ENCODE data around the gene SURF4. TPM values are rescaled to one million over a fixed set of nuclear protein-coding genes. Genes with fewer than 3 reads are reported as not detected.
"Not testable (repeated sequence)": the region's sequence is repeated elsewhere in the genome, so short reads cannot be mapped to it uniquely, and the experiment has no call there.

Gene SURF4
- total RNA-seq, 1 donor, result 82.2 TPM

DNA sequence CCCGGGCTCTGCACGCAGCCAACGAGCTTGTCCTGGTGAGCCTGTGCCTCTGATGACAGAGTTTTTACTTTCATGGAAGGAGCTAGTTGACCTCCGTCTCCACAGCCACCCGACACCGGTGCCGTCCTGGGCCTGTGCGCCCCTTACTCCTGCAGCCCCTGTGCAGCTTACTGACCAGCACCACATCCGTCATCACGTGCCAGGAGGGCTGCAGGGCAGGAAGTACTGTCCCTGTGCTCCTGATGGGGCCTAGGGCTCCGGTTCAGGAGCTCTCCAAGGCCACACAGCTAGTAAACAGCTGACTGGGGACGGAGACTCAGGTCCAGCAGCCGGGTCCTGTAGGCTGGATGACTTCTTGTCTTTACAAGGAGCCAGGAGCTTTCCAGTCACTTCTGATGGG lies 10.5 kb upstream of the SURF4 start:
- Histone ChIP-seq H3K9me3 (ENCODE audit: low read depth, low read length) (no peaks in the 10 kb centered on the region), H3K4me3 (ENCODE audit: low read length) (no peak overlapping the region), H3K27me3 (ENCODE audit: insufficient read depth, low read length) (no peaks in the 10 kb centered on the region), H3K4me1 (ENCODE audit: insufficient read depth, low read length) (no peaks in the 10 kb centered on the region)

DNA sequence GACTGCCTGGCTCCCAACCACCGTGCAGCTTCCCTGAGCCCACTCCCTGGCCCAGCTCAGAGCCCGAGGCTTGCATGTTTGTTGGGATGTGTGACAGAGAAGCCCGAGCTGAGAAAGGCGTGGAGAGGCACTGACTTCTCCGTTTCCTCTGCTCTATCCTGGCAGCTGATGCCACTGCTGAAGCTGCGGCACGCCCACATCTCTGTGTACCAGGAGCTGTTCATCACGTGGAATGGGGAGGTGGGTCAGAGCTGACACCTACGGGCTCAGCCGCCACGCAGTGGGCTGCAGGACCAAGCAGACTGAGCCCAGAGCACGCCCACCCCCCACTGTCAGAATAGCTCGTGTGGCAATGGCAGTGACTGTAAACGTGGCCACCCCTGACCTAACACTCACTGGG lies 9.6 kb upstream of the SURF4 start:
- Histone ChIP-seq H3K27me3 (ENCODE audit: insufficient read depth, low read length) (no peaks in the 10 kb centered on the region), H3K9me3 (ENCODE audit: low read depth, low read length) (no peaks in the 10 kb centered on the region), H3K4me3 (ENCODE audit: low read length) (no peak overlapping the region), H3K4me1 (ENCODE audit: insufficient read depth, low read length) (no peaks in the 10 kb centered on the region)

DNA sequence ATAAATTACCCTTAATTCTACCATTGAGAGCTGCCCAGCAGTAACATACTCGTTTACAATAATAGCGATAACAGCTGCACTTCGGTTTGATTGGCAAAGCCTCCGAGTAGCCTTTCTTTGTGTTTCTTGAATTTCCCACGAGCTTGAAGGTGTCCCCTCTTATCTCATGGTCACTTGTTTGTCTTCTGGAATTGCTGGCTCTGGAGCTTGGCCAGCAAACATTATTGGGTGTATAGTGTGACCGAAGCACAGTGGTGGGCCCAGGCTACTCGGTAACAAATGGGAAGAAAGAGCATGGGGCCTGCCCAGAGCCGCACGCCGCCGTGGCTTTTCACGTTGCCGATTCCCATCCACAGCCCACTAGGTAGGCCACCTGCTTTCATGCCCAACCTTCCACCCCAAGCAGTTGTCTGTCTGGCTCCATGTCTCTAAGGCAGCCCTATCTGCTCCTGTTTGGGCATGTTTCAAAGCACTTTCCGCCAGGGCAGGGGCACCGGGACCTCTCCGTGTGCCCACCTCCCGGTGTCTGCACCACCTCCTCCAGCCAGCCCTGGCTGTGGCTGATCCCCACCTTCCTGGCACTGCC lies 9.0 kb upstream of the SURF4 start:
- no peaks in the 10 kb centered on the region for H3K4me1 ChIP-seq (ENCODE audit: insufficient read depth, low read length)
- no peaks in the 10 kb centered on the region for H3K9me3 ChIP-seq (ENCODE audit: low read depth, low read length)
- H3K4me3 ChIP-seq (ENCODE audit: low read length), result no peak overlapping the region
- no peaks in the 10 kb centered on the region for H3K27me3 ChIP-seq (ENCODE audit: insufficient read depth, low read length)

DNA sequence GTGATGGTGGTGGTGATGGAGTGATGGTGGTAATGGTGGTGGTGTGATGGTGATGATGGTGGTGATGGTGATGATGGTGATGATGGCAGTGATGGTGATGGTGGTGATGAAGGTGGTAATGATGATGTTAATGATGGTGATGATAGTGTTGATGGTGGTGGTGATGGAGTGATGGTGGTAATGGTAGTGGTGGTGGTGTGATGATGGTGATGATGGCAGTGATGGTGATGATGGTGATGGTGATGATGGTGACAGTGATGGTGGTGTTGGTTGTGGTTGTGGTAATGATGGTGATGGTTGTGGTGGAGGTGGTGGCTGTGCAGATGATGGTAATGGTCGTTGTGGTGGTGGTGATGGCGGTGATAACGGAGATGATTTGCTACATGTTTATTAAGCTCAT lies 7.6 kb upstream of the SURF4 start:
- Histone ChIP-seq H3K27me3 (ENCODE audit: insufficient read depth, low read length) (no peaks in the 10 kb centered on the region), H3K9me3 (ENCODE audit: low read depth, low read length) (no peaks in the 10 kb centered on the region), H3K4me3 (ENCODE audit: low read length) (no peak overlapping the region), H3K4me1 (ENCODE audit: insufficient read depth, low read length) (no peaks in the 10 kb centered on the region)

DNA sequence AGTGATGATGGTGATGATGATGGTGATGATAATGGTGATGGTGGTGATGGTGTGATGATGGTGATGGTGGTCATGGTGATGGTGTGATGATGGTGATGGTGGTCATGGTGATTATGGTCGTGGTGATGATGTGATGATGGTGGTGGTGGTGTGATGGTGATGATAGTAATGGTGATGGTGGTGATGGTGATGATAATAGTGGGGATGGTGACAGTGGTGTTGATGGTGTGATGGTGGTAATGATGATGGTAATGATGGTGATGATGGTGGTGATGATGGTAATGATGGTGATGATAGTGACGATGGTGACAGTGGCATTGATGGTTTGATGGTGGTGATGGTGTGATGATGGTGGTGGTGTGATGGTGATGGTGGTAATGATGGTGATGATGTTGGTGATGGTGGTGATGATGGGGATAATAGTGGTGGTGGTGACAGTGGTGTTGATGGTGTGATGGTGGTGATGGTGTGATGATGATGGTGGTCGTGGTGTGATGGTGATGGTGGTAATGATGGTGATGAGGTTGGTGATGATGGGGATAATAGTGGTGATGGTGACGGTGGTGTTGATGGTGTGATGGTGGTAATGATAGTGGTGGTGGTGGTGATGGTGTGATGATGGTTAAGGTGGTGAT lies 6.8 kb upstream of the SURF4 start:
- Histone ChIP-seq H3K27me3 (ENCODE audit: insufficient read depth, low read length) (no peaks in the 10 kb centered on the region), H3K4me1 (ENCODE audit: insufficient read depth, low read length) (no peaks in the 10 kb centered on the region), H3K9me3 (ENCODE audit: low read depth, low read length) (no peaks in the 10 kb centered on the region), H3K4me3 (ENCODE audit: low read length) (no peak overlapping the region)

DNA sequence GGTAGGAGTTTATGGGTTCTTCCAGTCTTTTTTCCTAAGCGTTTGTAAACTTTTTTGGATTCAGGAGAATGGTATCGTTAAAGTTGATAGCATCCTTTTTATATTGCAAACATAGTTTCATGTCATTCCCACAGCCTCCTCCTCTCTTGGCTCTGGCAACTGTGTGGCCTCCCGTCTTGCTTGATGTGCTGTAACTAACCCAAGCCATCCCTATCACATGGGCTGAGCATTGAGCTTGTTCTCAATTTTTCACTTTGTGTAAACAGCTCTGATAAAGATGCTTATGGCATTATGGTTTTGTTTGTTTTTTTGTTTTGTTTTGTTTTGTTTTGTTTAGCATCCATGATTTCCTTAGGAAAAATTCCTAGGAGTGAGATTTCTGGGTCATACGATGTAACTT lies 4.9 kb upstream of the SURF4 start:
- no peaks in the 10 kb centered on the region for H3K27me3 ChIP-seq (ENCODE audit: insufficient read depth, low read length)
- no peaks in the 10 kb centered on the region for H3K9me3 ChIP-seq (ENCODE audit: low read depth, low read length)
- peaks cover 6% of the 10 kb centered on the region for H3K4me1 ChIP-seq (ENCODE audit: insufficient read depth, low read length)
- no peak overlapping the region for H3K4me3 ChIP-seq (ENCODE audit: low read length)

DNA sequence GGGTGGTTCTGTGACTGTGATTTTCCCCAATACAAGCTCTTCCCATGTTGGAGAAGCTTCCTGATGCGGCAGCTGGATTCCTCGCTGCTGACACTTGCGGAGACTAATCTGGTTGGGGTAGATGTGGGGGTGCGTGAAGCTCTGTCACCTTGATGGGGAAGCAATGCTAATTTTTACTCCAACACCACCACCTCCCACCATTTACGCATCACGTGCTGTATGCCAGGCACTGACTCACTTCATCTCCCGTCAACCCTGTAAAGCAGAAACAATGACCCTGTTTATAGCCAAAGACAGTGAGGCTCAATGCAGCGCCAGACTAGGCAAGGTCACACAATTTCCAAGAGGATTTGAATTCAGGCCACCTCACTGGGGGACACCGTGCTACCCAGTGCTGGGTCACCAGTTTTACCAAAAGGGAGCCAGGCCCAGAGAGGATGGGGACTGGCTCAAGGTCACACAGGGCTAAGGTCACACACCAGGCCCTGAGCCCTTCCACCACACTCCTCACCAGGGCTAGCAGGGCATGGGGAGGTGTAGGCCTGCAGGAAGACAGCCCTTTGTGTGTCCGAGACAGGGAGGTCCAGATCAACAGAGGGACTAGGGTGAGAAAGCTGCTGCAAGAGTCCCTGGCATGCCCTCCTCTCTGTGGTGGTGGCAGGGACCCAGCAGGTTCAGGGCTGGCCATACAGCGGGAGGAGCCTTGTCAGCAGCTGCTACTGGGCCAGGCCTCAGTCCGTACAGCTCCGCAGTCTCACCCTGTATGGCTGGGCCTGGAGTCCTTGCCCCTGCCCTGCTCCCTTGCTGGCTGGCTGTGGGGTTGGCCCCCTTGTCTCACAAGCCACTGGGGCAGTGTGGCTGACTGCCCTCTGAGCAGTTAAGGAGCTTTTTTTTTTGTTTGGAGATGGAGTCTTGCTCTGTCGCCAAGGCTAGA lies 3.6 kb upstream of the SURF4 start:
- H3K27me3 ChIP-seq (ENCODE audit: insufficient read depth, low read length), result no peaks in the 10 kb centered on the region
- H3K9me3 ChIP-seq (ENCODE audit: low read depth, low read length), result no peaks in the 10 kb centered on the region
- peaks cover 14% of the 10 kb centered on the region for H3K4me1 ChIP-seq (ENCODE audit: insufficient read depth, low read length)
- no peak overlapping the region for H3K4me3 ChIP-seq (ENCODE audit: low read length)

DNA sequence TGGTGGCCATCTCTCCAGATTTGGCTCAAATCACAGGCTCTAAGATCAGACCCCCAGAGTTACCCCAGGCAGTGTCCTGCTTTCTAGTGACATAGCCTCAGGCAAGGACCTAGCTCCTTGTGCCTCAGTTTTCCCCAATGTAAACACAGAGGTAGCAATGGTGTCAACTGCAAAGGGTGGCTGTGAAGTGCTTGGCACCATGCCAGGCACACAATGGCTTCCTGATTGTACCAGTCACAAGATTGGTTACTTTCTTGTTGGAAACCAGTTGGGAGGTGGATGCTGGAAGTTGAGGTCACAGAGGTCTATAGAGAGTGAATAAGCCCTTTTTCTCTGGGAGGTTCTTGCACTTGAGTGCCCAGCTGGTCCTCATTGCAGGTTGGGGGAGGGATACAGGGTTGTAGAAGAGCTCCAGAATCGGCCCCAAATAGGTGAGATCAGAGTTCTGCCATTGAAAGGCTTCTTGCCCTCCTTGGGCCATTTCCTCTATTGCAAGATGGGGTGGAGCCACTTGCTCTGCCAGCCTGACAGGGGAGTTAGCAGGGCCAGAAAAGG lies 2.6 kb upstream of the SURF4 start:
- H3K4me1 ChIP-seq (ENCODE audit: insufficient read depth, low read length), result peaks cover 24% of the 10 kb centered on the region
- H3K4me3 ChIP-seq (ENCODE audit: low read length), result no peak overlapping the region
- no peaks in the 10 kb centered on the region for H3K27me3 ChIP-seq (ENCODE audit: insufficient read depth, low read length)
- H3K9me3 ChIP-seq (ENCODE audit: low read depth, low read length), result no peaks in the 10 kb centered on the region

DNA sequence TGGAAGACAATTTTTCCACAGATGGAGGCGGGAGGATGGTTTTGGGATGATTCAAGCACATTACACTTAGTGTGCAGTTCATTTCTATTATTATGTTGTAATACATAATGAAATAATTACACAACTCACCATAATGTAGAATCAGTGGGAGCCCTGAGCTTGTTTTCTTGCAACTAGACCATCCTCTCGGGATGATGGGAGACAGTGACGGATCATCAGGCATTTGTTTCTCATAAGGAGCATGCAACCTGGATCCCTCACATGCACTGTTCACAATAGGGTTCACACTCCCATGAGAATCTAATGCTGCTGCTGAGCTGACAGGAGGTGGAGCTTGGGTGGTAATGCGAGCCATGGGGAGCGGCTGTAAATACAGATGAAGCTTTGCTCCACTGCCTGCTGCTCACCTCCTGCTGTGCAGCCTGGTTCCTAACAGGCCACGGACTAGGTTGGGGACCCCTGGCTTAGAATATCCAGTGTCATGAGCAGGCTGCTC lies 1.9 kb upstream of the SURF4 start:
- Histone ChIP-seq H3K4me1 (ENCODE audit: insufficient read depth, low read length) (peaks cover 31% of the 10 kb centered on the region), H3K9me3 (ENCODE audit: low read depth, low read length) (no peaks in the 10 kb centered on the region), H3K27me3 (ENCODE audit: insufficient read depth, low read length) (no peaks in the 10 kb centered on the region), H3K4me3 (ENCODE audit: low read length) (no peak overlapping the region)

DNA sequence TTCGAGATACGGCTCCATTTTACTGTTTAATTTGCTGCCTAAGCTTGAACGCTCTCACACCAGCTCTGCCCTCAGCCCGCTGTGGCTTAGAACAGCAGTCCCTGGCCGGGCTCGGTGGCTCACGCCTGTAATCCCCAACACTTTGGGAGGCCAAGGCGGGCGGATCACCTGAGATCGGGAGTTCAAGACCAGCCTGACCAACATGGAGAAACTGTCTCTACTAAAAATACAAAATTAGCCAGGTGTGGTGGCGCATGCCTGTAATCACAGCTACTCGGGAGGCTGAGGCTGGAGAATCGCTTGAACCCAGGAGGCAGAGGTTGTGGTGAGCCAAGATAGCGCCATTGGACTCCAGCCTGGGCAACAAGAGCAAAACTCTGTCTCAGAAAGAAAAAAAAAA lies 1.4 kb upstream of the SURF4 start:
- not testable (repeated sequence) for H3K9me3 ChIP-seq (ENCODE audit: low read depth, low read length); H3K27me3 ChIP-seq (ENCODE audit: insufficient read depth, low read length); H3K4me3 ChIP-seq (ENCODE audit: low read length)
- H3K4me1 ChIP-seq (ENCODE audit: insufficient read depth, low read length), result peaks cover 36% of the 10 kb centered on the region

DNA sequence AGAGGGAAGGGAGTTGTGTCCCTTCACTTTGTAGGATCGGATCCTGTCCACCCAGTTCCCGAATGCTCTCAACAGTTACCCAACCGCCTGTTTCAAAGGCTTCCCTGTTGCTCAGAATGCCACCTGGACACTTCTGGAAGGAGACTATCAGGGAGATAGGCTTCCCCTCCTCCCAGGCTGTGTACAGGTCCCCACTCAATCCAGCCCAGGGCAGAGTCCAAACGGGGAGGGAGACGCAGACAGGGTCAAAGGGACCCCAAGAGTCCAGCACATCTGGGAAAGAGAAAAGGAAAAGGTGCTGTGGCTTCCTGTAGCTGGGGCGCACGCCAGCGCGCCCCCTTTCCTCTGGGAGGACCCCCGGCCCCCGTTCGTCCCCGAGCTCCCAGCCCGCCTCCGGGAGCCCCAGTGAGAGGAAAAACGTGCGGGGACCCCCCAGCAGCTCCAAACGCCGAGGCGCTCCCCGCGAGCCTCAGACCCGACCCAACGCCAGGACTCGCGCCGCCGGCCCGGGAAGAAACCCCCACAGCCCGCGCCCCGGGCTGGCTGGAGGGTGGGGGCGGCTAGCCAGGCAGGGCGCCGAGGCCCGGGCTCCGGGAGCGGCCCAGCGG lies 640 bp downstream of the SURF4 start:
- no peaks in the 10 kb centered on the region for H3K9me3 ChIP-seq (ENCODE audit: low read depth, low read length)
- H3K27me3 ChIP-seq (ENCODE audit: insufficient read depth, low read length), result no peaks in the 10 kb centered on the region
- peak overlapping the region; percentile 76 for H3K4me3 ChIP-seq (ENCODE audit: low read length)
- H3K4me1 ChIP-seq (ENCODE audit: insufficient read depth, low read length), result peaks cover 56% of the 10 kb centered on the region

DNA sequence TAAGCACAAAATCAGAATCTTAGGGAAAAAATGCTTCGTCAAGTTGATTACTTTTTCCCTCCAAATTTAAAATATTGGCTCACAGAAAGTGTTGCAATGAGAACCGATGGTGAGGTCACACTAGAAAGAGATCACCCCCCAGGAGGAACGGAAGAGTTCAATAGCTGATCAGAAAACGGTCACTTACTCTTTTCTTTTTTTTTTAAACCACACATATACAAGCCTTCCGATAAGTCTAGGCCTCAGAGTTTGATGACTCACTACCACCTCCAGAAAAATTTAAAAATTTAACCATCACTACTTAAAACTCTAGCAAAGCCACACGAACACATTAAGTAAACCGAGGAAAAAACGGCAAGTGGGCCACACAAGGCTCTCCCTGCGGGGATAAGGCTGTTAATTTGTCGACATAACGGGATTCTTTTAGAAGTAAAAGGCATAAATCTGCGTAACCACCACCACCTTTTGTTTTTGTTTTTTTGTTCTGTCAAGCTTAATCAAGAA lies 1.2 kb downstream of the SURF4 start:
- H3K4me1 ChIP-seq (ENCODE audit: insufficient read depth, low read length), result peaks cover 62% of the 10 kb centered on the region
- H3K4me3 ChIP-seq (ENCODE audit: low read length), result peak overlapping the region; percentile 76
- no peaks in the 10 kb centered on the region for H3K27me3 ChIP-seq (ENCODE audit: insufficient read depth, low read length)
- no peaks in the 10 kb centered on the region for H3K9me3 ChIP-seq (ENCODE audit: low read depth, low read length)

DNA sequence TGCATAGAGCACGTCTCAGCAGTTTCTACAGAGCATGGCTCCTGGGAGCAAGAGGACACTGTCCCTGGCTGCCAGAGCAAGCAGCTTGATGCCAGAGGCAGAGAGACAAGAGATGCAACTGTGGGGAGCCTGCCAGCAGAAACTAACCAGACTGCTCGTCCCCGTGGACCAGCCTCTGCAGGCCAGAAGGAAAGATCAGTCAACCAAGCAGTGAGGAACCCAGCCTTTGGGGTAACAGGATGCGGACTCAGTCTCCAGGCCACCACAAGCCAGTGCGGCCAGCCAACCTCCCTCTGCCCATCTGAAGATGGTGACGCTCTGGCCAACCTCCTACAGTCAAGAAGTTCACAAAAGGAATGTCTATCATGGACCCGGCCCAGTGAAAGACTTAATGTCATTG lies 3.7 kb downstream of the SURF4 start:
- H3K9me3 ChIP-seq (ENCODE audit: low read depth, low read length), result no peaks in the 10 kb centered on the region
- H3K4me3 ChIP-seq (ENCODE audit: low read length), result no peak overlapping the region
- H3K4me1 ChIP-seq (ENCODE audit: insufficient read depth, low read length), result peaks cover 82% of the 10 kb centered on the region
- H3K27me3 ChIP-seq (ENCODE audit: insufficient read depth, low read length), result no peaks in the 10 kb centered on the region

DNA sequence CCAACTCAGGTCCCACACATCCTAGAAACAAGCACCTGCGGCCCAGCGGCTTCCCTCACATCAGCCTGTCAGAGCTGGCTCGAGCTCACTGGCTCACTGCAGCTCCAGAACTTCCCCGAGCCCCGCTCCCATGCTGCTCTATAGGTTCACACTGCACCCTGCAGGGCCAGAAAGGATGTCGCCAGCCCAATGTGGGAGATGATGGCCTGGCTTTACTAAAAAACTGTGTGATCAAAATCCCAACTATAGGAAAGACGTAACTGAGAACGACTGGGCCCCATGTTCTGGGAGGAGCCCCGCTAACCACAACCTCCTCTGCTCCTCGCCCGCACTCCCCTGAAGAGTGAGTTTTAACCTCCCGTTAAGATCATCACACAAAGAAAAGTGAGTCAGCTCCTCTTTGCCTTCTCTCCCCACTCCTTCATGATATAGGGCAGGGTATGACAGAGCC lies 4.6 kb downstream of the SURF4 start:
- Histone ChIP-seq H3K4me1 (ENCODE audit: insufficient read depth, low read length) (peaks cover 76% of the 10 kb centered on the region), H3K4me3 (ENCODE audit: low read length) (peak overlapping the region; percentile 18), H3K27me3 (ENCODE audit: insufficient read depth, low read length) (no peaks in the 10 kb centered on the region), H3K9me3 (ENCODE audit: low read depth, low read length) (no peaks in the 10 kb centered on the region)

Data from mononuclear cell (primary cell).